ENCODE data around the gene COPS7B.

The COPS7B gene

GRCh38 chr2:231780909-231781797 is 5.1 kb upstream of the COPS7B start, which contains the start of gene PDE6D:
Gene PDE6D, minus strand, starts transcription at chr2:231781282. Its CDS starts 168 bp downstream, at chr2:231781114.
- no peaks in the 10 kb centered on the region for H3K36me3 ChIP-seq (ENCODE audit: insufficient read depth)
- peak within 1 kb of the TSS; percentile 82 for H3K4me2 ChIP-seq
- peak within 1 kb of the TSS; percentile 40; the same call in 1 of the 2 replicates for H3K9ac ChIP-seq
- H3K27me3 ChIP-seq (ENCODE audit: insufficient read depth, low read depth): no peaks in the 10 kb centered on the region
- peak within 1 kb of the TSS; percentile 62 for H2AFZ ChIP-seq (ENCODE audit: low read depth)
- H3K4me1 ChIP-seq (ENCODE audit: low read depth, poor library complexity, severe bottlenecking): peaks cover 25% of the 10 kb centered on the region
- H4K20me1 ChIP-seq (ENCODE audit: insufficient read depth): no peaks in the 10 kb centered on the region
- peak within 1 kb of the TSS; percentile 16; the same call in 1 of the 2 replicates for H3K27ac ChIP-seq
- TF ChIP-seq CTCF (conservative IDR thresholded peaks at IDR 0.05; ENCODE audit: low read depth, low read length): no peak
- H3K79me2 ChIP-seq (ENCODE audit: insufficient read depth, low read depth): no peaks in the 10 kb centered on the region; the same call in 1 of the 2 replicates
- H3K4me3 ChIP-seq (IDR thresholded peaks at IDR 0.05; ENCODE audit: insufficient read depth, low read depth, low read length): peak within 1 kb of the TSS; percentile 34

DNA sequence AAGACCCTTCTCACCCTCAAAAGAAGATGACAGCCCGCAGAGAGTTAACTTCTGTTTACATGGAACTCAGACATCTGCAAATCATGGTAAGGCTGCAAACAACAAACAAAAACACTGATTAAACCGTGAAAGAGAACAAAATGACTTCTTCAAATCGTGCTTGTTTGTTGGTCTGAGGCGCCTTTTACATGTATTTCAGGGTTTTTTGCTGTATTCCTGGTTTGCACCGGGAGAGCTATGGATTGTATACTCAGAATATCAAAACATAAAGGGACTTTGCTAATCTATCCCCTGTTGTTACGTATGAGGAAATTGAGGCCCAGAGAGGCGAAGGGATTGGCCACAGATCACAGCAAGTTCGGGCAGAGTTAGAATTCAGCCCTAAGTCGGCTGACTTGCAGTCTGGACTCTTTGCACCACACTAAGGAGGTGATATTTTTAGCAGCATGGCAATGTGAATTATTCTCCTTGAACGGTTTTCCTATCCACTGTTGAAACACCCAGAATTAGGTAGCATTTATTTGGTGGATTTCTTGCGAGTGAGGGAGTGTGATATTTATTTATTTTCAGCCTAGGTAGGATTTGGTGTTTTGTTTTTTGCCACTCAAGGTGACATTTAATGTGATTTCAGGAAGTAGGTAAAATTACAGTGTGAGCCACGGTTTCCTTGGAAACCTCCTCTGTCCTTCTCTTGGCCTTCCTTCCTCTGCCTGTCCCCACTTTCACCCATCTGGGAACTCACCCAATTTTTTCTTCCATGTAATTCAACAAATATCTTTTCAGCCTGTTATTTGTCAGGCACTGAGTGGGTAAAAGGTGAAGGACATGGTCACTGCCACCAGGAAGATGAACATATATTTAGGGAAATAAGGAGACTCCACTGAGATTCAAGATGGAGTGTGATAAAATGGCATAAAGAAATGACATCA is 4.2 kb upstream of the COPS7B start:
- H3K4me3 ChIP-seq (IDR thresholded peaks at IDR 0.05; ENCODE audit: insufficient read depth, low read depth, low read length): no peak overlapping the region
- peak overlapping the region; percentile 82 for H3K4me2 ChIP-seq
- peak overlapping the region; percentile 40; the same call in 1 of the 2 replicates for H3K9ac ChIP-seq
- H3K4me1 ChIP-seq (ENCODE audit: low read depth, poor library complexity, severe bottlenecking): peaks cover 26% of the 10 kb centered on the region
- peaks cover 6% of the 10 kb centered on the region for H3K79me2 ChIP-seq (ENCODE audit: insufficient read depth, low read depth)
- no peaks in the 10 kb centered on the region for H3K27me3 ChIP-seq (ENCODE audit: insufficient read depth, low read depth)
- H3K36me3 ChIP-seq (ENCODE audit: insufficient read depth): no peaks in the 10 kb centered on the region
- no peak for TF ChIP-seq CTCF (conservative IDR thresholded peaks at IDR 0.05; ENCODE audit: low read depth, low read length)
- peak overlapping the region; percentile 16; the same call in 1 of the 2 replicates for H3K27ac ChIP-seq
- H2AFZ ChIP-seq (ENCODE audit: low read depth): peak overlapping the region; percentile 62
- H4K20me1 ChIP-seq (ENCODE audit: insufficient read depth): no peaks in the 10 kb centered on the region

DNA sequence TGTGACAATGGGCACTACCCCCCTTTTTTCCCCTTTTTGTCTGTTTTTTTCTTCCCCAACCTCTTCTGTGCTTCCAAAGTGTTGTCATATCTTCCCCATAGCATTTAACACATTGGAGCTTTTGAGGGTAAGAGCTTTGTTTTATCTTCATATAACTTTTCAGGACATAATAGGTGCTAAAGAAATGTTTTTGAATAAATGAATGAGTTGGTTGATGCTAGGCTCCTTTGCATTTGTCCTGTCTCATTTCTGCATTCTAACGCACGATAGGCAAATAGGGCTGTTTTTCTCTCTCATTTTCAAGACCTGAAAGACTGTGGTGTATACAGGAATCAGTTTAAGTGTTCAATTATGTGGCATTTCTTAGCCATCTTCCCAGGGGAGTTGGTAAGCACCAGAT is 832 bp upstream of the COPS7B start:
- no peak for TF ChIP-seq CTCF (conservative IDR thresholded peaks at IDR 0.05; ENCODE audit: low read depth, low read length)
- Histone ChIP-seq H3K4me2 (peak overlapping the region; percentile 72), H3K27me3 (ENCODE audit: insufficient read depth, low read depth) (no peaks in the 10 kb centered on the region), H4K20me1 (ENCODE audit: insufficient read depth) (no peaks in the 10 kb centered on the region; the same call in 1 of the 2 replicates), H3K36me3 (ENCODE audit: insufficient read depth) (0 out of 2 replicates have a peak, but pooled peaks cover 6% of the 10 kb centered on the region), H3K79me2 (ENCODE audit: insufficient read depth, low read depth) (peaks cover 30% of the 10 kb centered on the region), H2AFZ (ENCODE audit: low read depth) (peak overlapping the region; percentile 76; the same call in 1 of the 2 replicates), H3K4me1 (ENCODE audit: low read depth, poor library complexity, severe bottlenecking) (peaks cover 25% of the 10 kb centered on the region), H3K4me3 (IDR thresholded peaks at IDR 0.05; ENCODE audit: insufficient read depth, low read depth, low read length) (no peak overlapping the region), H3K9ac (peak overlapping the region; percentile 49; the same call in 1 of the 2 replicates), H3K27ac (no peak overlapping the region)

- Histone ChIP-seq H3K79me2 (ENCODE audit: insufficient read depth, low read depth) (peaks cover 32% of the 10 kb centered on the region), H3K27me3 (ENCODE audit: insufficient read depth, low read depth) (no peaks in the 10 kb centered on the region), H4K20me1 (ENCODE audit: insufficient read depth) (no peaks in the 10 kb centered on the region; the same call in 1 of the 2 replicates), H3K9ac (peak overlapping the region; percentile 49; the same call in 1 of the 2 replicates), H3K4me1 (ENCODE audit: low read depth, poor library complexity, severe bottlenecking) (peaks cover 25% of the 10 kb centered on the region), H3K36me3 (ENCODE audit: insufficient read depth) (0 out of 2 replicates have a peak, but pooled peaks cover 6% of the 10 kb centered on the region), H2AFZ (ENCODE audit: low read depth) (peak overlapping the region; percentile 76), H3K27ac (no peak overlapping the region), H3K4me2 (peak overlapping the region; percentile 72), H3K4me3 (IDR thresholded peaks at IDR 0.05; ENCODE audit: insufficient read depth, low read depth, low read length) (no peak overlapping the region)
- TF ChIP-seq CTCF (conservative IDR thresholded peaks at IDR 0.05; ENCODE audit: low read depth, low read length): no peak
Observed at GRCh38 chr2:231785822-231786176, 446 bp upstream of the COPS7B start.
